ENCODE data around the gene GALNS.

DNA sequence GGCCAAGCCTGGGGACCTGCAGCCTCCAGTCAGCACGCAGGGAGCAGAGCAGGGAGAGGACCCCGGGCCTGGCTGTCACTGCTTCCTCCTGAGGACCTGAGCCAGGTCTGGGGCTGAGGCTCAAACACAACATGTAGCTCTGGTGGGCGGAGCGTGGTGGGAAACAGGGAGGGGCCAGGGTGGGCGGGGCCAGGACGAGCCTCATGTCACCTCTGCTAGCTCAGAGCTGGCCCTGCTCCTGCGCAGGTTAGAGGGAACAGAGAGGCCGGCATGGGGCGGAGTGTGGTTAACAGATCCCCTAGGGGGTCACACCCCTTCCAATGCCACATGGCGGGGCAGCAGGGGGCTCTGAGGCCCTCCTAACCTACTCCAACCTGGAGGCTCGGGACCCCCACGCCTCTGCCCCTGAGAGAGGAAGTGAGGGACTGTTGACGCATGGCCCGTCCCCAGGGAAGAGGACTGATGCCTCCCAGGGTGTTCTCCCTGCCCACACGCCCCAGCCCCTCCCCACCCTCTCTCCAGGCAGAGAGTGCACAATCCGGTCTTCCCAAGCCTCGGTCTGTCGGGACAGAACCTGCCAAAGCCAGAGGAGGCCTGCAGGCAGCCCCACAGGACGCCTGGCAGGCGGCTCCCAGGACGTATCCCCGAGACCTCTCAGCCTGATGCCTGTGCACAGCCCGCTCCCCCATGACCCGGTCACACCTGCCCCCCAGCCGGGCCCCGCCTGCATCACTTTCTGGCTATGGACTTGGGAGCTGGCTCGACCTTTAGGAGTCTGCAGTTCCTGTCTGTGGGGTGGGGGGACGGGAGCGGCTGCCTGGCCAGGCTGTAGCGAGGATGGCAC lies 86.9 kb downstream of the GALNS start:
- TF ChIP-seq, protein P1, sequence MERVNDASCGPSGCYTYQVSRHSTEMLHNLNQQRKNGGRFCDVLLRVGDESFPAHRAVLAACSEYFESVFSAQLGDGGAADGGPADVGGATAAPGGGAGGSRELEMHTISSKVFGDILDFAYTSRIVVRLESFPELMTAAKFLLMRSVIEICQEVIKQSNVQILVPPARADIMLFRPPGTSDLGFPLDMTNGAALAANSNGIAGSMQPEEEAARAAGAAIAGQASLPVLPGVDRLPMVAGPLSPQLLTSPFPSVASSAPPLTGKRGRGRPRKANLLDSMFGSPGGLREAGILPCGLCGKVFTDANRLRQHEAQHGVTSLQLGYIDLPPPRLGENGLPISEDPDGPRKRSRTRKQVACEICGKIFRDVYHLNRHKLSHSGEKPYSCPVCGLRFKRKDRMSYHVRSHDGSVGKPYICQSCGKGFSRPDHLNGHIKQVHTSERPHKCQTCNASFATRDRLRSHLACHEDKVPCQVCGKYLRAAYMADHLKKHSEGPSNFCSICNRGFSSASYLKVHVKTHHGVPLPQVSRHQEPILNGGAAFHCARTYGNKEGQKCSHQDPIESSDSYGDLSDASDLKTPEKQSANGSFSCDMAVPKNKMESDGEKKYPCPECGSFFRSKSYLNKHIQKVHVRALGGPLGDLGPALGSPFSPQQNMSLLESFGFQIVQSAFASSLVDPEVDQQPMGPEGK (CRISPR knock-in tag; IDR thresholded peaks at IDR 0.05; ENCODE audit: borderline replicate concordance): no peak
- TF ChIP-seq ZC3H10 (CRISPR knock-in tag; IDR thresholded peaks at IDR 0.05) (no peak), ARNTL (CRISPR knock-in tag; IDR thresholded peaks at IDR 0.05; ENCODE audit: borderline replicate concordance, low read depth) (no peak), ZFP3 (CRISPR knock-in tag; IDR thresholded peaks at IDR 0.05) (no peak), CSDC2 (CRISPR knock-in tag; IDR thresholded peaks at IDR 0.05) (no peak), OSR1 (CRISPR knock-in tag; IDR thresholded peaks at IDR 0.05) (no peak), ZNF565 (CRISPR knock-in tag; conservative IDR thresholded peaks at IDR 0.05; ENCODE audit: low read depth) (no peak)

Measured in SK-N-SH treated with all-trans-retinoic acid at 6 μM for 48 hours (cell line).